ENCODE measurements around the gene C1GALT1C1L.
"Not testable (repeated sequence)": the region's sequence is repeated elsewhere in the genome, so short reads cannot be mapped to it uniquely, and the experiment has no call there.

C1GALT1C1L gene

GRCh38 chr2:43653506-43653905 lies 22.7 kb downstream of the C1GALT1C1L start:
- DNase-seq (ENCODE audit: low read depth, low spot score): no peak

GRCh38 chr2:43648994-43649701 lies 27.1 kb downstream of the C1GALT1C1L start:
- peak; percentile 45 for DNase-seq (ENCODE audit: low read depth, low spot score)

- DNase-seq (ENCODE audit: low read depth, low spot score): no peak
Measured at GRCh38 chr2:43643680-43644079, 32.5 kb downstream of the C1GALT1C1L start.

- DNase-seq (ENCODE audit: low read depth, low spot score): no peak
Measured at GRCh38 chr2:43642363-43642762, 33.9 kb downstream of the C1GALT1C1L start.

- DNase-seq (ENCODE audit: low read depth, low spot score): peak; percentile 96
Measured at GRCh38 chr2:43637030-43637803, 39.0 kb downstream of the C1GALT1C1L start, which contains the start of gene PLEKHH2. TSS of gene PLEKHH2 (plus strand) at chr2:43637260. CDS start at chr2:43644674, 7,414 bp downstream.

- no peak for DNase-seq (ENCODE audit: low read depth, low spot score)
Measured at GRCh38 chr2:43636621-43637020, 39.6 kb downstream of the C1GALT1C1L start.

- not testable (repeated sequence) for DNase-seq (ENCODE audit: low read depth, low spot score)
Measured at GRCh38 chr2:43636153-43636552, 40.1 kb downstream of the C1GALT1C1L start.

GRCh38 chr2:43634604-43635306 lies 41.5 kb downstream of the C1GALT1C1L start:
- peak; percentile 66 for DNase-seq (ENCODE audit: low read depth, low spot score)

GRCh38 chr2:43631618-43632317 lies 44.5 kb downstream of the C1GALT1C1L start:
- DNase-seq (ENCODE audit: low read depth, low spot score): no peak
